Keratinocyte (primary cell): ENCODE data around the gene C11orf65.

ENCODE experiments used
- EZH2 ChIP-seq: IDR thresholded peaks from one replicate; pipeline ENCODE4 v1.6.1; 2012; ENCODE audit warnings: inconsistent platforms, mild to moderate bottlenecking, low read length, moderate library complexity
- TF ChIP-seq, protein P1 (sequence below), 3 experiments: IDR thresholded peaks in 1 of 3; conservative IDR thresholded peaks in 1 of 3; optimal IDR thresholded peaks in 1 of 3; 2 replicates in 2 of 3; 3 replicates in 1 of 3; pipeline versions ENCODE3 to v1.5.1; 2011; ENCODE audit warnings: low read length in 3 of 3, mild to moderate bottlenecking in 3 of 3, moderate library complexity in 2 of 3, control low read depth in 1 of 3, inconsistent platforms in 1 of 3; ENCODE audit not compliant: insufficient read depth in 2 of 3; ENCODE audit errors: extremely low read depth in 1 of 3

DNA sequence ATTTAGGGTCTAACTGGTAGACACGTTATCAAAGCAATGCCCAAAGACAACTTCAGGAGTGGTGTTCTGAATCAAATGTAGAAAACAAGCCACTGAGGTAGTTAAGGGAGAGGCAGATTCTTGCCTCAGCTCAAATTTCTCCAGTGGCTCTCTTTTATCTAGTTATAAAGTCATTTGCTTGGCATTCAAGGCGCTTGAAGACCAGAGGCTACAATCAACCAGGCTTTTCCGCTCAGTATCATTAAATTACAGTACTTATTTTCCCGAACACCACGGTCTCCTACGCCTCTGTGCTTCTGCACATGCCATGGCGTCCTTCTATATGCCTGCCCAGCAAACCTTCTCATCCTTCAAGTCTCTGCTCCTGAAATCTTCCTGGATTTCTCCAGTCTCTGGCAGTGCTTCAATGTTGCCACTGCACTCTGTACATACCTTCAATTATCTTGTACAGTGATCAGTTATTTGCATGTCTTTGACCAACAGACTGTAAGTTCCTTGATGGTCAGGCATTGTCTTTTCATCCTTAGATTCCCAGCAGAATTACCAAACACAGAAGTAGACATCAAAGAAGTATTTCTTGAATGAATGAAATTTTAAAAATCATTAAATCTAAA is 29.4 kb upstream of the C11orf65 start:
- TF ChIP-seq, protein P1, sequence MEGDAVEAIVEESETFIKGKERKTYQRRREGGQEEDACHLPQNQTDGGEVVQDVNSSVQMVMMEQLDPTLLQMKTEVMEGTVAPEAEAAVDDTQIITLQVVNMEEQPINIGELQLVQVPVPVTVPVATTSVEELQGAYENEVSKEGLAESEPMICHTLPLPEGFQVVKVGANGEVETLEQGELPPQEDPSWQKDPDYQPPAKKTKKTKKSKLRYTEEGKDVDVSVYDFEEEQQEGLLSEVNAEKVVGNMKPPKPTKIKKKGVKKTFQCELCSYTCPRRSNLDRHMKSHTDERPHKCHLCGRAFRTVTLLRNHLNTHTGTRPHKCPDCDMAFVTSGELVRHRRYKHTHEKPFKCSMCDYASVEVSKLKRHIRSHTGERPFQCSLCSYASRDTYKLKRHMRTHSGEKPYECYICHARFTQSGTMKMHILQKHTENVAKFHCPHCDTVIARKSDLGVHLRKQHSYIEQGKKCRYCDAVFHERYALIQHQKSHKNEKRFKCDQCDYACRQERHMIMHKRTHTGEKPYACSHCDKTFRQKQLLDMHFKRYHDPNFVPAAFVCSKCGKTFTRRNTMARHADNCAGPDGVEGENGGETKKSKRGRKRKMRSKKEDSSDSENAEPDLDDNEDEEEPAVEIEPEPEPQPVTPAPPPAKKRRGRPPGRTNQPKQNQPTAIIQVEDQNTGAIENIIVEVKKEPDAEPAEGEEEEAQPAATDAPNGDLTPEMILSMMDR (optimal IDR thresholded peaks at IDR 0.05 in 1 of 3, IDR thresholded peaks at IDR 0.05 in 1 of 3, conservative IDR thresholded peaks at IDR 0.05 in 1 of 3; ENCODE audit: extremely low read depth in 1 of 3, insufficient read depth in 2 of 3, low read length in 3 of 3): no peak
- TF ChIP-seq EZH2: no peak
